WTC11 (cell line): ENCODE data around the gene RBM42. TPM values are rescaled to one million over a fixed set of nuclear protein-coding genes. Genes with fewer than 3 reads are reported as not detected.

ENCODE experiments used
- ATAC-seq: fragments of 200-7000 bp; cut with Tn5 transposase; 2 replicates; pipeline ENCODE4 v1.10.0; 2021; ENCODE audit warnings: mild to moderate bottlenecking, moderate library complexity
- CTCF ChIA-PET: fragments of 300-600 bp; sonication (Branson Sonifier 250); formaldehyde crosslinking; loops from one replicate; lab custom pipeline; 2021; ENCODE audit warnings: antibody characterized with exemption; lab: Charles Lee
- POLR2A ChIA-PET: fragments of 350-600 bp; sonication (Branson Sonifier 250); formaldehyde crosslinking; loops from one replicate; lab custom pipeline; 2021; ENCODE audit warnings: antibody characterized with exemption; lab: Charles Lee
- DNase-seq: peaks from one replicate; pipeline ENCODE4 v3.0.0; 2021; ENCODE audit warnings: low spot score
- H3K27ac Mint-ChIP-seq: 2 replicates; pipeline ENCODE4 v1.8.0; 2021; ENCODE audit warnings: mixed read lengths
- H3K27me3 Mint-ChIP-seq: 2 replicates; pipeline ENCODE4 v1.8.0; 2021; ENCODE audit warnings: low read depth, mild to moderate bottlenecking, moderate library complexity, mixed read lengths
- H3K36me3 Mint-ChIP-seq: 2 replicates; pipeline ENCODE4 v1.8.0; 2021; ENCODE audit warnings: mixed read lengths
- H3K4me1 Mint-ChIP-seq: 2 replicates; pipeline ENCODE4 v1.8.0; 2022; ENCODE audit warnings: mixed read lengths
- H3K4me3 Mint-ChIP-seq: 2 replicates; pipeline ENCODE4 v1.8.0; 2021; ENCODE audit warnings: mild to moderate bottlenecking, moderate library complexity, mixed read lengths
- H3K9me3 Mint-ChIP-seq: 2 replicates; pipeline ENCODE4 v1.8.0; 2021; ENCODE audit warnings: mixed read lengths
- ATF6 ChIP-seq: sonication (generic); formaldehyde crosslinking; IDR thresholded peaks from 2 replicates; pipeline ENCODE4 v1.8.1; 2023; ENCODE audit warnings: mild to moderate bottlenecking, missing genetic modification reagents
- CDX4 ChIP-seq: fragments of 250-450 bp; sonication (Bioruptor Pico); IDR thresholded peaks from 2 replicates; pipeline ENCODE4 v1.9.0; 2021; ENCODE audit warnings: moderate library complexity, mild to moderate bottlenecking, inconsistent platforms, borderline replicate concordance
- E2F5 ChIP-seq: sonication (generic); formaldehyde crosslinking; IDR thresholded peaks from 2 replicates; pipeline ENCODE4 v1.8.1; 2022; ENCODE audit warnings: mild to moderate bottlenecking, moderate library complexity, missing genetic modification reagents
- EMX1 ChIP-seq: fragments of 250-450 bp; sonication (Bioruptor Pico); IDR thresholded peaks from 2 replicates; pipeline ENCODE4 v1.8.0; 2021; ENCODE audit warnings: mild to moderate bottlenecking
- ESRRA ChIP-seq: sonication (generic); formaldehyde crosslinking; IDR thresholded peaks from 2 replicates; pipeline ENCODE4 v1.8.1; 2022; ENCODE audit warnings: mild to moderate bottlenecking, missing genetic modification reagents, borderline replicate concordance
- FOXJ3 ChIP-seq: sonication (generic); formaldehyde crosslinking; IDR thresholded peaks from 2 replicates; pipeline ENCODE4 v1.9.0; 2021; ENCODE audit warnings: missing genetic modification reagents, mild to moderate bottlenecking, borderline replicate concordance
- FOXP4 ChIP-seq: sonication (generic); formaldehyde crosslinking; IDR thresholded peaks from 2 replicates; pipeline ENCODE4 v1.8.0; 2022; ENCODE audit warnings: mild to moderate bottlenecking, missing genetic modification reagents
- GRHL2 ChIP-seq: fragments of 250-450 bp; sonication (Bioruptor Pico); IDR thresholded peaks from 2 replicates; pipeline ENCODE4 v1.8.0; 2022; ENCODE audit warnings: mild to moderate bottlenecking, moderate library complexity; ENCODE audit not compliant: insufficient replicate concordance, severe bottlenecking
- GTF2I ChIP-seq: fragments of 250-450 bp; sonication (Bioruptor Pico); conservative IDR thresholded peaks from 2 replicates; pipeline ENCODE4 v1.4.0; 2021; ENCODE audit warnings: mild to moderate bottlenecking
- IRF1 ChIP-seq: sonication (generic); formaldehyde crosslinking; IDR thresholded peaks from 2 replicates; pipeline ENCODE4 v1.8.0; 2023; ENCODE audit warnings: missing genetic modification reagents
- MLX ChIP-seq: sonication (generic); formaldehyde crosslinking; IDR thresholded peaks from 2 replicates; pipeline ENCODE4 v1.8.1; 2023; ENCODE audit warnings: mild to moderate bottlenecking, missing genetic modification reagents, moderate library complexity
- MXD4 ChIP-seq: fragments of 250-450 bp; sonication (Bioruptor Pico); IDR thresholded peaks from 2 replicates; pipeline ENCODE4 v1.8.0; 2021; ENCODE audit warnings: mild to moderate bottlenecking, moderate library complexity, borderline replicate concordance
- NFATC4 ChIP-seq: fragments of 250-450 bp; sonication (Bioruptor Pico); IDR thresholded peaks from 2 replicates; pipeline ENCODE4 v1.9.0; 2021; ENCODE audit warnings: mild to moderate bottlenecking
- NR3C1 ChIP-seq: sonication (generic); formaldehyde crosslinking; conservative IDR thresholded peaks from 2 replicates; pipeline ENCODE4 v1.8.1; 2023; ENCODE audit warnings: low read depth, mild to moderate bottlenecking, missing genetic modification reagents
- SMAD3 ChIP-seq: sonication (generic); formaldehyde crosslinking; IDR thresholded peaks from 2 replicates; pipeline ENCODE4 v1.8.0; 2022; ENCODE audit warnings: missing genetic modification reagents, mild to moderate bottlenecking, borderline replicate concordance
- TCF7 ChIP-seq: sonication (generic); formaldehyde crosslinking; IDR thresholded peaks from 2 replicates; pipeline ENCODE4 v1.8.0; 2022; ENCODE audit warnings: mild to moderate bottlenecking, low read depth, missing genetic modification reagents, moderate library complexity
- TP53 ChIP-seq: sonication (generic); formaldehyde crosslinking; IDR thresholded peaks from 2 replicates; pipeline ENCODE4 v1.8.1; 2023; ENCODE audit warnings: mild to moderate bottlenecking, missing genetic modification reagents
- USF1 ChIP-seq: sonication (generic); formaldehyde crosslinking; IDR thresholded peaks from 2 replicates; pipeline ENCODE4 v1.8.0; 2022; ENCODE audit warnings: mild to moderate bottlenecking, missing genetic modification reagents
- ZNF416 ChIP-seq: fragments of 250-450 bp; sonication (Bioruptor Pico); IDR thresholded peaks from 2 replicates; pipeline ENCODE4 v1.9.0; 2021; ENCODE audit warnings: mild to moderate bottlenecking, inconsistent platforms
- ZNF423 ChIP-seq: fragments of 250-450 bp; sonication (Bioruptor Pico); IDR thresholded peaks from 2 replicates; pipeline ENCODE4 v2.1.2; 2022; ENCODE audit warnings: mild to moderate bottlenecking, moderate library complexity
- ZNF512 ChIP-seq: sonication (generic); formaldehyde crosslinking; IDR thresholded peaks from 2 replicates; pipeline ENCODE4 v1.8.1; 2022; ENCODE audit warnings: missing genetic modification reagents, borderline replicate concordance
- ZNF671 ChIP-seq: fragments of 250-450 bp; sonication (Bioruptor Pico); IDR thresholded peaks from 2 replicates; pipeline ENCODE4 v1.8.0; 2021; ENCODE audit warnings: mild to moderate bottlenecking
- total RNA-seq: library from RNA; stranded (reverse); gene quantifications from 3 replicates; pipeline ENCODE4 v1.2.3, GENCODE V29; 2021

Gene RBM42
- total RNA-seq, 1 experiment from 2014 or later, result 94.9 TPM

- Mint-ChIP-seq H3K4me1 (no peaks in the 10 kb centered on the region), H3K9me3 (no peaks in the 10 kb centered on the region), H3K27me3 (no peaks in the 10 kb centered on the region), H3K4me3 (no peak overlapping the region), H3K27ac (no peak overlapping the region), H3K36me3 (peaks cover 6% of the 10 kb centered on the region)
- no peak for ATAC-seq
- ChIA-PET CTCF (interaction anchor here (0.6 to 2.4 kb wide), 9 partner anchors 18 to 383 kb away, joined by 3 to 35 read pairs (median 5); no protein-coding TSS in a partner anchor), POLR2A (no interaction called here)
- TF ChIP-seq E2F5 (CRISPR knock-in tag) (no peak), FOXJ3 (CRISPR knock-in tag) (no peak), NFATC4 (CRISPR knock-in tag) (no peak), EMX1 (no peak), MXD4 (CRISPR knock-in tag) (no peak), NR3C1 (CRISPR knock-in tag) (no peak), ATF6 (CRISPR knock-in tag) (no peak), CDX4 (CRISPR knock-in tag) (no peak), USF1 (CRISPR knock-in tag) (no peak), ZNF671 (no peak), FOXP4 (CRISPR knock-in tag) (no peak), GTF2I (CRISPR knock-in tag) (no peak)
- no peak for DNase-seq
Observed at GRCh38 chr19:35619290-35619923, 9.4 kb upstream of the RBM42 start.

GRCh38 chr19:35620001-35620400 is 8.8 kb upstream of the RBM42 start:
- no peak overlapping the region for H3K27ac Mint-ChIP-seq
- POLR2A ChIA-PET, result no interaction called here
- CTCF ChIA-PET, result interaction anchor here (0.5 to 1.6 kb wide), 2 partner anchors 8 to 22 kb away, joined by 3 to 6 read pairs; partner anchors contain the start of gene RBM42
- H3K36me3 Mint-ChIP-seq, result peaks cover 6% of the 10 kb centered on the region
- H3K4me3 Mint-ChIP-seq, result no peak overlapping the region
- no peaks in the 10 kb centered on the region for H3K9me3 Mint-ChIP-seq
- TF ChIP-seq ZNF423 (CRISPR knock-in tag), result no peak
- no peak for TF ChIP-seq TCF7 (CRISPR knock-in tag)
- TF ChIP-seq TP53 (CRISPR knock-in tag), result no peak
- no peak for TF ChIP-seq ZNF416
- no peak for TF ChIP-seq ZNF512 (CRISPR knock-in tag)
- TF ChIP-seq SMAD3 (CRISPR knock-in tag), result no peak
- TF ChIP-seq ESRRA (CRISPR knock-in tag), result no peak
- TF ChIP-seq GRHL2 (CRISPR knock-in tag), result no peak
- no peak for TF ChIP-seq MLX (CRISPR knock-in tag)
- no peak for TF ChIP-seq IRF1
- no peaks in the 10 kb centered on the region for H3K4me1 Mint-ChIP-seq
- ATAC-seq, result no peak
- no peaks in the 10 kb centered on the region for H3K27me3 Mint-ChIP-seq
- DNase-seq, result no peak
